H9 (cell line): Measurements from ENCODE around the gene ZBTB17. TPM values are rescaled to one million over a fixed set of nuclear protein-coding genes. Genes with fewer than 3 reads are reported as not detected.

ENCODE experiments used
- DNase-seq: peaks from one replicate; pipeline ENCODE4 v3.0.0-alpha.2; 2017
- H2AFZ ChIP-seq: one replicate; pipeline ENCODE4 v1.6.1; 2013; ENCODE audit warnings: mild to moderate bottlenecking, low read length, control low read depth, moderate library complexity
- H2AK5ac ChIP-seq: 2 replicates; pipeline ENCODE4 v1.6.1; 2013; ENCODE audit warnings: low read length, control low read depth, mixed read lengths; ENCODE audit not compliant: insufficient read length
- H2BK120ac ChIP-seq: one replicate; pipeline ENCODE4 v1.6.1; 2013; ENCODE audit warnings: low read depth, mild to moderate bottlenecking, low read length, control low read depth, inconsistent platforms; ENCODE audit not compliant: poor library complexity, severe bottlenecking
- H2BK12ac ChIP-seq: 2 replicates; pipeline ENCODE4 v1.6.1; 2013; ENCODE audit warnings: low read length, control low read depth, mixed read lengths, low read depth; ENCODE audit not compliant: insufficient read length
- H2BK15ac ChIP-seq: 2 replicates; pipeline ENCODE4 v1.6.1; 2013; ENCODE audit warnings: low read depth, low read length, control low read depth
- H2BK20ac ChIP-seq: one replicate; pipeline ENCODE4 v1.6.1; 2013; ENCODE audit warnings: low read depth, mild to moderate bottlenecking, low read length, control low read depth, inconsistent platforms; ENCODE audit not compliant: poor library complexity, severe bottlenecking
- H2BK5ac ChIP-seq: 2 replicates; pipeline ENCODE4 v1.6.1; 2013; ENCODE audit warnings: low read length, control low read depth, mixed read lengths; ENCODE audit not compliant: insufficient read length
- H3K14ac ChIP-seq: 2 replicates; pipeline ENCODE4 v1.6.1; 2013; ENCODE audit warnings: low read length, control low read depth; ENCODE audit not compliant: insufficient read depth
- H3K18ac ChIP-seq: 2 replicates; pipeline ENCODE4 v1.6.1; 2013; ENCODE audit warnings: low read depth, mild to moderate bottlenecking, mixed read lengths, low read length, control low read depth; ENCODE audit not compliant: insufficient read length
- H3K23ac ChIP-seq: 2 replicates; pipeline ENCODE4 v1.6.1; 2013; ENCODE audit warnings: low read length, control low read depth, mixed read lengths, low read depth; ENCODE audit not compliant: insufficient read length
- H3K23me2 ChIP-seq: 2 replicates; pipeline ENCODE4 v1.6.1; 2013; ENCODE audit warnings: low read depth, mild to moderate bottlenecking, mixed read lengths, low read length, control low read depth; ENCODE audit not compliant: insufficient read length, poor library complexity, severe bottlenecking
- H3K27ac ChIP-seq: 2 replicates; pipeline ENCODE4 v1.5.1; 2013; ENCODE audit warnings: low read length, control low read depth, mixed read lengths, low read depth; ENCODE audit not compliant: insufficient read length
- H3K27me3 ChIP-seq: 2 replicates; pipeline ENCODE4 v1.6.1; 2013; ENCODE audit warnings: low read length, control low read depth, inconsistent platforms; ENCODE audit not compliant: insufficient read depth
- H3K4ac ChIP-seq: 2 replicates; pipeline ENCODE4 v1.6.1; 2013; ENCODE audit warnings: low read depth, mild to moderate bottlenecking, control low read depth, inconsistent platforms, low read length, moderate library complexity
- H3K4me1 ChIP-seq: 2 replicates; pipeline ENCODE4 v1.6.1; 2013; ENCODE audit warnings: low read length, control low read depth, inconsistent platforms; ENCODE audit not compliant: insufficient read depth
- H3K4me2 ChIP-seq: 2 replicates; pipeline ENCODE4 v1.6.1; 2013; ENCODE audit warnings: low read length, control low read depth, mixed read lengths; ENCODE audit not compliant: insufficient read length, insufficient read depth
- H3K56ac ChIP-seq: 2 replicates; pipeline ENCODE4 v1.6.1; 2013; ENCODE audit warnings: low read depth, mild to moderate bottlenecking, mixed read lengths, low read length, control low read depth; ENCODE audit not compliant: insufficient read length
- H3K79me1 ChIP-seq: 2 replicates; pipeline ENCODE4 v1.6.1; 2013; ENCODE audit warnings: low read depth, mild to moderate bottlenecking, moderate library complexity, low read length, control low read depth, inconsistent platforms; ENCODE audit not compliant: insufficient read depth, poor library complexity, severe bottlenecking
- H3K79me2 ChIP-seq: 2 replicates; pipeline ENCODE4 v1.6.1; 2013; ENCODE audit warnings: low read length, control low read depth, inconsistent platforms; ENCODE audit not compliant: insufficient read depth
- H3K9ac ChIP-seq: 2 replicates; pipeline ENCODE4 v1.6.1; 2013; ENCODE audit warnings: low read length, control low read depth, mixed read lengths; ENCODE audit not compliant: insufficient read length; ENCODE audit errors: extremely low read depth
- H3K9me3 ChIP-seq: one replicate; pipeline ENCODE4 v1.6.1; 2013; ENCODE audit warnings: low read depth, low read length, inconsistent platforms; ENCODE audit not compliant: control insufficient read depth
- H3T11ph ChIP-seq: one replicate; pipeline ENCODE4 v1.6.1; 2013; ENCODE audit warnings: mild to moderate bottlenecking, low read length, control low read depth, inconsistent platforms
- H4K20me1 ChIP-seq: one replicate; pipeline ENCODE4 v1.6.1; 2013; ENCODE audit not compliant: control insufficient read depth, insufficient read length, insufficient read depth
- H4K5ac ChIP-seq: 2 replicates; pipeline ENCODE4 v1.6.1; 2013; ENCODE audit warnings: low read depth, mild to moderate bottlenecking, mixed read lengths, low read length, control low read depth; ENCODE audit not compliant: insufficient read length
- H4K8ac ChIP-seq: replicated peaks from 2 replicates; pipeline ENCODE4 v1.6.1; 2013; ENCODE audit warnings: low read length, control low read depth, mixed read lengths, low read depth; ENCODE audit not compliant: insufficient read length
- H4K91ac ChIP-seq: 2 replicates; pipeline ENCODE4 v1.6.1; 2013; ENCODE audit warnings: low read depth, mild to moderate bottlenecking, moderate library complexity, mixed read lengths, low read length, control low read depth; ENCODE audit not compliant: insufficient read length
- H3K27ac Mint-ChIP-seq, 3 experiments: 2 replicates in 2 of 3; 3 replicates in 1 of 3; pipeline ENCODE4 v1.8.0; 2020 to 2021; ENCODE audit warnings: mixed read lengths in 3 of 3, mild to moderate bottlenecking in 1 of 3, moderate library complexity in 1 of 3
- H3K27me3 Mint-ChIP-seq: 2 replicates; pipeline ENCODE4 v1.8.0; 2021; ENCODE audit warnings: low read depth, mild to moderate bottlenecking, moderate library complexity, mixed read lengths
- H3K36me3 Mint-ChIP-seq, 3 experiments: 2 replicates in 2 of 3; 3 replicates in 1 of 3; pipeline ENCODE4 v1.8.0; 2020 to 2021; ENCODE audit warnings: low read depth in 3 of 3, mixed read lengths in 3 of 3; ENCODE audit not compliant: insufficient read depth in 1 of 3
- H3K4me1 Mint-ChIP-seq, 2 experiments: 2 replicates each; pipeline ENCODE4 v1.8.0; 2020; ENCODE audit warnings: mixed read lengths in 2 of 2
- H3K4me3 Mint-ChIP-seq, 2 experiments: 2 replicates in 1 of 2; 3 replicates in 1 of 2; pipeline ENCODE4 v1.8.0; 2020 to 2021; ENCODE audit warnings: mild to moderate bottlenecking in 2 of 2, mixed read lengths in 2 of 2, moderate library complexity in 1 of 2
- H3K9me3 Mint-ChIP-seq, 2 experiments: 2 replicates in 1 of 2; 3 replicates in 1 of 2; pipeline ENCODE4 v1.8.0; 2020; ENCODE audit warnings: mild to moderate bottlenecking in 2 of 2, mixed read lengths in 2 of 2, moderate library complexity in 1 of 2
- WGBS: extraction: QIAGEN DNeasy Blood & Tissue Kit; methylation state at CpG from one replicate; pipeline ENCODE4 v1.1.7; 2013; ENCODE audit warnings: missing lambda C conversion rate, low lambda C conversion rate, mixed read lengths; ENCODE audit not compliant: insufficient read length; ENCODE audit errors: extremely low coverage; 5-methylcytosine and 5-hydroxymethylcytosine counted together
- total RNA-seq: library from RNA; stranded (reverse); gene quantifications from 2 replicates; pipeline ENCODE4 v1.2.1, GENCODE V29; 2021
- TF ChIP-seq, protein P1 (sequence below): fragments of 200-600 bp; sonication (generic); conservative IDR thresholded peaks from 3 replicates; pipeline ENCODE4 v1.8.0; 2021; ENCODE audit warnings: antibody characterized with exemption, mild to moderate bottlenecking

The ZBTB17 gene
- total RNA-seq, 1 experiment from 2014 or later: 16.5 TPM

DNA sequence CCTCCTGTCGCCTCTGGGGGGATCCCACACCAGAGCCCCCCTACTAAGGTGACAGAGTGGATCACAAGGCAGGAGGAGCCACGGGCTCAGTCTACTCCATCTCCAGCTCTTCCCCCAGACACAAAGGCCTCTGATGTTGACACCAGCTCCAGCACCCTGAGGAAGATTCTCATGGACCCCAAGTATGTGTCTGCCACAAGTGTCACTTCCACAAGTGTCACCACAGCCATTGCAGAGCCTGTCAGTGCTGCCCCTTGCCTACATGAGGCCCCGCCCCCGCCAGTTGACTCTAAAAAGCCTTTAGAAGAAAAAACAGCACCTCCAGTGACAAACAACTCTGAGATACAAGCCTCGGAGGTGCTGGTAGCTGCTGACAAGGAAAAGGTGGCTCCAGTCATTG, 42.2 kb downstream of the ZBTB17 start:
- Mint-ChIP-seq H3K36me3 (peaks cover 61 to 92% (median 90%) of the 10 kb centered on the region in 3 experiments), H3K27me3 (no peaks in the 10 kb centered on the region), H3K4me3 (no peak overlapping the region), H3K4me1 (peaks cover 5 to 6% of the 10 kb centered on the region in 2 experiments), H3K9me3 (no peaks in the 10 kb centered on the region), H3K27ac (no peak overlapping the region)
- Histone ChIP-seq H2BK12ac (no peak overlapping the region), H3K18ac (no peak overlapping the region), H3K79me1 (no peaks in the 10 kb centered on the region), H3K14ac (no peak overlapping the region), H2BK15ac (no peak overlapping the region), H3K79me2 (no peaks in the 10 kb centered on the region), H3K9ac (no peak overlapping the region), H2AK5ac (no peak overlapping the region), H3K4ac (no peak overlapping the region), H4K91ac (no peak overlapping the region), H3K9me3 (no peaks in the 10 kb centered on the region), H4K8ac (no peak overlapping the region), H3K23ac (no peak overlapping the region), H3K27ac (no peak overlapping the region), H2AFZ (no peak overlapping the region), H4K5ac (no peak overlapping the region), H2BK5ac (no peak overlapping the region), H2BK120ac (no peak overlapping the region), H3K4me2 (no peak overlapping the region), H2BK20ac (no peak overlapping the region), H3K27me3 (no peaks in the 10 kb centered on the region), H3K56ac (no peak overlapping the region), H4K20me1 (no peaks in the 10 kb centered on the region), H3K4me1 (no peaks in the 10 kb centered on the region), H3T11ph (no peak overlapping the region), H3K23me2 (no peaks in the 10 kb centered on the region)
- DNase-seq: no peak
- TF ChIP-seq, protein P1, sequence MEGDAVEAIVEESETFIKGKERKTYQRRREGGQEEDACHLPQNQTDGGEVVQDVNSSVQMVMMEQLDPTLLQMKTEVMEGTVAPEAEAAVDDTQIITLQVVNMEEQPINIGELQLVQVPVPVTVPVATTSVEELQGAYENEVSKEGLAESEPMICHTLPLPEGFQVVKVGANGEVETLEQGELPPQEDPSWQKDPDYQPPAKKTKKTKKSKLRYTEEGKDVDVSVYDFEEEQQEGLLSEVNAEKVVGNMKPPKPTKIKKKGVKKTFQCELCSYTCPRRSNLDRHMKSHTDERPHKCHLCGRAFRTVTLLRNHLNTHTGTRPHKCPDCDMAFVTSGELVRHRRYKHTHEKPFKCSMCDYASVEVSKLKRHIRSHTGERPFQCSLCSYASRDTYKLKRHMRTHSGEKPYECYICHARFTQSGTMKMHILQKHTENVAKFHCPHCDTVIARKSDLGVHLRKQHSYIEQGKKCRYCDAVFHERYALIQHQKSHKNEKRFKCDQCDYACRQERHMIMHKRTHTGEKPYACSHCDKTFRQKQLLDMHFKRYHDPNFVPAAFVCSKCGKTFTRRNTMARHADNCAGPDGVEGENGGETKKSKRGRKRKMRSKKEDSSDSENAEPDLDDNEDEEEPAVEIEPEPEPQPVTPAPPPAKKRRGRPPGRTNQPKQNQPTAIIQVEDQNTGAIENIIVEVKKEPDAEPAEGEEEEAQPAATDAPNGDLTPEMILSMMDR: no peak
- WGBS: no CpG with 5 or more reads among the region's 5 CpGs
